ENCODE data around the gene TRABD2B.

The TRABD2B gene

DNA sequence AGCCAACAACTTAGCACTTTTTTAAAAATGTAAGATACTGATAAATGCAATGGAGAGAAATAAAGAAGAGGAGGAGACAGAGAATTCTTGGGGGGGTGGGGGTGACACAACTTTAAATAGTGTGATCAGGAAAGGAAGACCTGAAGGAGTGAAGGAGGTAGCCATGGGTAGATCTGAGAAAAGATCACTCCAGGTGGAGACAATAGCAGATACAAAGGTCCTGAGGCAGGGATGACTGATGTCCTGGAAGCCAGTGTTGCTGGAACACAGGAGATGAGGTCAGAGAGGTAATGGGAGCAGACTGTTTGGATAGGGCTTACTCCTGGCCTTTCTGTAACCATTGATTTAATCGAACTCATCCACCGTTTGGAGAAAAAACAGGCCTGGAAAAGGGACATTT is 24.6 kb upstream of the TRABD2B start:
- DNase-seq (ENCODE audit: low spot score) = no peak

DNA sequence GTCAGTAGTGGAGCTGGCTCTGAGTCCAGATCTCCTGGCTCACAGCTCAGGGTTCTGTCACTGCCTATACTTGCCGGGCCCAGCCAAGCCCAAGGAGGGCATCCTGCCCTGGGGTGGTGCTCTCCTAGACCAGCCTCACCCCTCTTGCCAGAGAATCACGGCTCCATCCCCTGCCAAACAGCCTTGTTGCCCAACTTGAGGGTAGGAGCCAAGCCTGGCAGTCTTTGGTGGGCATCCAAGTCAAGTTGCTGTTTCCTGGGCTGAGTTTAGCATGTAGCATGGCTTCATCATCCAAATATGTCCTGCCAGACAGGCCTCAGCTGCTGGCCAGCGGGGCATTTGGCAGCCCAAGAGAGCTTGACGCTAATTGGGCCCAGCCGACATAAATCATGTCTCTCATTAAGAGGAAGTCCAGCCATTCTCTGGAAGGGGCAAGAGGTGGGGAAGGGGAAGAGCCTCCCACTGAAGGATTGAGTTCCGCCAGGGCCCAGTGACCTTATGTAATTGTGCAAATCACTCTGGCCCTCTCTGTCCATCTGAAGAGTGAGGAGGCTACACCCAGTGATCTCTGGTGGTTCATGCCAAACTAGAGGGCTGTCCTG is 22.6 kb upstream of the TRABD2B start:
- no peak for DNase-seq (ENCODE audit: low spot score)

DNA sequence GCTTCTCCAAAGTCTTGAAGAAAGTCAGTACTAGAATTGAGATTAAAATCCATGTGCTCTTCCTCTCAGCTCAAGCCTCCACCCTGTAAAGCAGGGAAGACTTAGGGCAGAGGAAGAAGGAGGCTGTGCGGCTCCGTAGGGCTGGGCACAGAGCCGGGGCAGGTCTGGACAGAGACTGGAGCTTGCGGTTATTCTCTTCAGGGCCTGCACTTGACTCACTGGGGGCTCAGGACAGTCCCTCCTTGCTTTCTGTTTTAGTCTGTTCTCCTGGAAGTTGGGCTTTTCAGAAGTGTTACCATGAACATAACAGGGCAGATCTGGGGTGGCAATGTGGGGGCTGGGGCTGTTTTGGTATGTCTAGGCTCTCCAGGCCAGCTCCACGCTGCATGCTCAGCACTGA is 21.6 kb upstream of the TRABD2B start:
- DNase-seq (ENCODE audit: low spot score) = no peak

DNA sequence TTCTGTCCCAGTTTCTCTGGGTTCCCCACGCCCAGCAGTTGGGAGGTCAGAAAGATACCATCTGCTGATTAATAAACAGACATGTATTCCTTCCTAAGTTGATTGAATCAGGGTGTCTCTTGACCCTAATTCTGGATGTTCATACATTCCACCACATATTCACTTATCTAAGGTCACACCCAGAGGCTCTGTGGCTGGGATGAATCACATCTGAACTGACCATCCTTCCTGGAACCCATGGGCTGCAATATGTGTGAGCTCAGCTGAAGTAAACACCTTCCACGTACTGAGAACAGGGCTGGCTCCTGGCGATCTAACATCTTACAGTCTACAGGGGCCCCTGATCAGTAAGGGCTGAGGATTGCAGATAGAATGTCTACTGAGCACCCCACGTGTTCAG is 20.5 kb upstream of the TRABD2B start:
- no peak for DNase-seq (ENCODE audit: low spot score)

DNA sequence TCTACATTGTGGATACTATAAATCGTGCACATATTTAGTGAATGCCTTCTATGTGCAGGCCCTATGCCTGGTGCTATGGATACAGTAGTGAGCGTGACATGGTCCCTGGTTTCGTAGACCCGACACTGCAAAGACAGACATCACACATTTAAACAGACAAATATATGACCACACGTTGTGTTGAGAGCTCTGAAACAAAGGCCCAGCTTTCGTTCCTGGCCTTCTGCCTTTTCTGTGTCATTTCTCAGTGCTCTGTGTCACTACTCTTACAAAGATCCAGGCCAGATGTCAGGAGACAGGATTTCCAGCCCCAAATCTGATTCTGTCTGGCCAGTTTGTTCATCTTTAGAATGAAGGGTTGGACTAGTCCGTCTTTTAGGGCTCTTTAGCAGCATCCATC is 19.3 kb upstream of the TRABD2B start:
- no peak for DNase-seq (ENCODE audit: low spot score)

DNA sequence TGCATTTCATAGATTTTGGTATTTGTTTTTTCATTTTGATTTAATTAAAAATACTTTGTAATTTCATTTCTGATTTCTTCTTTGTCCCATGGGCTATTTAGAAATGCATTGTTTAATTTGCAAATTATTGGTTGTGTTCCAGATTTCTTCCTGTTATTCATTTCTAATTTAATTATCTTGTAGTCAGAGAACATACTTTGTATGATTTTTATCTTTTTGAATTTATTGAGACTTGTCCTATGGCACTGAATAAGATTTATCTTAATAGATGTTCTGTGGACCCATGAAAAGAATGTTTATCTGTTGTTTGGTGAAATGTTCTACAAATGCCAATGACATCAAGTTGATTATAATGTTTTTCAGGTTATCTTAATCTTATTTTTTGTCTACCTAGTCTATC is 16.1 kb upstream of the TRABD2B start:
- no peak for DNase-seq (ENCODE audit: low spot score)

DNA sequence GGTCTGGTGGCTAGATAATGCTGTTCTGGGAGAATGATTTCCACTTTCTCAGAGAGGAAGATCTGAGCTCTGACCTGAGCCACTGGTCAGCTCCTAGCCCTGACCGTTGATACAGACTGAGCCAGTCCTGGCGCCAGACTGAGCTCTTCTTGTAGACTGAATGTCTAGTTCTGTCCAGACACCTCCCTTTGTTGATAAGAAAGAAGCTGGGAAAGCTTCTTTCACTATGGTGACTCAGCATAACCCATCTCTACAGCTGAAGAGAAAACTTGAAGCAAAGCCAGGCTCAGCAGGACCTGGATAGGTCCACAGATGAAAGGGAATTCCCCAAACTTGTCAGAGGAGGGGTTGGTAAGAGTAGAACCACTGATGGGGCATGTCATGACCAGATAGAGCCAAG is 9.9 kb upstream of the TRABD2B start:
- DNase-seq (ENCODE audit: low spot score) = no peak

DNA sequence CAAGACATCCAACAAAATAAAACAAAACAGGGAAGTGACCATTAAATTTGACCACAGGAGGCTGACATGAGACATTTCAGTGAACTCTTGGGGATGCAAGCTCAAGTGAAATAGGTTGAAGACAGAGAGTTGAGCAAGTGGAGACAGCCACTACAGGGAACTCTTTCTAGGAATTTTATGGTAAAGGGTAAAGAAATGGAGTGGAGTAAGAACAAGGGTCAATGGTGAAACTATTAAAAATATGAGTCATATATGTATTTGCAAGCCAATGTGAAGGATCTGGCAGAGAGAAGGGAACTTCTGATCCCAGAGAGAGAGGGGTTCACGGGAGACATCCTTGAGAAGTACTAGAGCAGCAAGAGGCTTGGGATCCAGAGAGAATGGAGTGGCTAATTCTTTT is 9.1 kb upstream of the TRABD2B start:
- no peak for DNase-seq (ENCODE audit: low spot score)

DNA sequence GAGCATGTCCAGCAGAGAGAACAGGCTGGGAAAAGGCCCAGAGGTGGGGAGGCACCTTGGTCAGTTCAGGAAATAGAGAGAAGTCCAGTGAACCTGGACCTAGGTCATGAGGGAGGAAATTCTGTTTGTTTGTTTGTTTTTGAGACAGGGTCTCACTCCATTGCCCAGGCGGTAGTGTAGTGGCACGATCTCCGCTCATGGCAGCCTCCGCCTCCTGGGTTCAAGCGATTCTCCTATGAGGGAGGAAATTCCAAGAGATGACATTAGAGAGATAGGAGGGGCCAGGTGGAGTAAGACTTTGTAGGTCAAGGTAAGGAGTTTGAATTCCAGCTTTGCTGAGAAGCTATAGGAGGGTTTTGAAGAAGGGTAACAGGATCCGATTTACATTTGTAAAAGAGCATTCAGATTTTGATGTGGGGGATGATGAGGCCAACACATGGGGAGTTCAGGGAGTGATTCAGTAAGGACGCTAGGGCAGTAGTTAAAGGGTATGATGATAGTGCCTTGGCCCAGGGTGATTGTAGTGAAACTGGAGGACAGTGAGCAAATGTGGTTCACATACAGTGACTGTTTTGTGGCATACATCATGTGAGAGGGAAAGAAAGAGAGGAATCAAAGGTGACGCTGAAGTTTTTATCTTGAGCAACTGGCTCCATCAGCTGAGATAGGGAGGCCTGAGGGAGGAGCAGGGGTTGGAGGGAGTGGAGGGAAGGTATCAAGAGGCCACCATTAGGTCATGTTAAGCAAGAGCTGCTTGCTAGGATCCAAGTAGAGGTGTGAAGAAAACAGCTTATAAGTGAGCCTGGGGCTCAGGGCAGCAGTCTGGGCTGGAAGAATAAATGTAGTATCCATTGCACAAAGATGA is 8.3 kb upstream of the TRABD2B start:
- DNase-seq (ENCODE audit: low spot score) = no peak

DNA sequence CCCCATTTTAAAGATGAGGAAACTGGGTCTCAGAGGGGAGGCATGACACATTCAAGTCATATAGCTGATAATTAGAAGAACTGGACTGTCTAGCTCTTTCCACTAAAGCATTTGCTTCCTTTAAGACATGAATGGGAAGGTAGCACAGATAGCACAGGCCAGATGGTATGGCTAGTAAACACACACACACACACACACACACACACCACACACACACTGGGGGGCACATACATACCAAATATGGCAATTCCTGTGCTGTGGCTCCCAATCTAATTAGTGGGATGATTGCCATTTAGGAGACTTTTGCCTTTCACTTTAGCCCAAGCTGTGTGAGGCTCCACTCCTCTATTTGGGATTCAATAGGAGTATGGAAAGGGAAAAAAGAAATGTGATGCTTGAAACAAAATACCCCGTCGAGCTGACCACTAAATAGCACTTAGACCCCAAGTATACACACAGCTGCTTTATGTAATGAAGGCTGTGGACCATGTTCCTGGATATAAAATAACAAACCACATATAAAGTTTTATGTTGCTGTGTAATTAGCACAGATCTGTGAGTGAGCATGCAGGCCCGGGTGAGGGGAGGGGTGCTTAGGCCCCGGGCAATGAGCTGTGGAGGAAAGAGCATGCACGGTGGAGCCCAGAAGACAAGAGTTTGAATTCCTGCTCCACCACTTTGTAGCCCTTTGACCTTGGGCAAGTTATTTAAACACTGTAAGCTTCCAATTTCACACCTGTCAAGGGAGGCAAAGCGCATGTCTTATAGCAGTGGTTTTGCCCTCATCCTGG is 6.8 kb upstream of the TRABD2B start:
- DNase-seq (ENCODE audit: low spot score) = no peak

DNA sequence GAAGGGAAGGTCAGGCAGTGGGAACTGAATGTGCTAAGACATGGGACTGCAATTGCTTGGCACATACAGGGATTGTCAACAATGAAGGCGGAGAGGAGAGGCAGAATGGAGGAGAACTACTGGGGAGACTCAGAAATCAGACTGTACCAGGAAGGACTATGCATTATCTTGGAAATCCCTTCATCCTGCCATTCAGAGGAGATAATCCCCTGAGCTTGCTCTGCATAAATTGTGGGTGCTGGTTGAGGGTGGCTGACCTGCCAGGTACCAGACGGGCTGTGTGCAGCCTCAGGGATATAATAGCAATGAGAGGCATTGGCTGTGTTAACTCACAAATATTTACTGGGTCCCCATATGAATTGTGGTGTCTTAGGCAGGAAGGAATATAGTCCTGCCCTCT is 5.0 kb upstream of the TRABD2B start:
- no peak for DNase-seq (ENCODE audit: low spot score)

DNA sequence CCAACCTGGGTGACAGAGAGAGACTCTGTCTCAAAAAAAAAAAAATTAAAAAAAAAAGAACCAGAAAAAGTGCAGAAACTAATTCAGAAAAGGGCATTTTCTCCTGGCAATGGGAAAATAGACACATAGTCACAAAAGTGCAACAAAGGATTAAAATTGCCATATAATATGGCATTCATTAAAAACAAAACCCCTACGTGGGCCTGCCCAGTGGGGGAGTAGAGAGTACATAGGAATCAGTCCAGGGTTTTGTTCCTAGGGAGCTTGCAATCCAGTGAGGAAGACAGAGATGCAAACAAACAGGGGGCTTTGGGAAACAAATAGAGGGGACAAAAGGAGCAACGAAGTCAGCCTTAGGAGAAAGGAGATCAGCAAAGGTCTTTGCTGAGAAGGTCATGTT is 4.5 kb upstream of the TRABD2B start:
- no peak for DNase-seq (ENCODE audit: low spot score)

DNA sequence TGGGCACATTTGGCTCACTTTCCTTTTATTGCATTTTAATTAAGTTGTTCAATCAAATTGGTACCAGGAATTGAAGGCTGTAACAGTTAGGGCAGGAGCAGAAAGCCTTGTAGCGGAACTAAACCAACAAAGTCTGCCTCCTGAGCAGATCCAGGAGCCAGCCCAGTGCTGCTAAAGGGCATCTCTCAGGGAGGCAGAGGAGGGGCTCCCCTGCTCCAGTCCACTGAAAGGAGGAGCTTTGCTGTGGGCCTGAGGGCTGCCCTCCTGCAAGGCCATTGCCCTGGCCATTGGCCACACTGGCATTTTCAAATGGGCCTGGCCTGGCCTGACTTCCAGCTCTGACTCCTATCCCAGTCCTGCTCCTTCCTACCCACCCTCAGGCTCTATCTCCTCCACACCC is 3.7 kb upstream of the TRABD2B start:
- DNase-seq (ENCODE audit: low spot score) = no peak

DNA sequence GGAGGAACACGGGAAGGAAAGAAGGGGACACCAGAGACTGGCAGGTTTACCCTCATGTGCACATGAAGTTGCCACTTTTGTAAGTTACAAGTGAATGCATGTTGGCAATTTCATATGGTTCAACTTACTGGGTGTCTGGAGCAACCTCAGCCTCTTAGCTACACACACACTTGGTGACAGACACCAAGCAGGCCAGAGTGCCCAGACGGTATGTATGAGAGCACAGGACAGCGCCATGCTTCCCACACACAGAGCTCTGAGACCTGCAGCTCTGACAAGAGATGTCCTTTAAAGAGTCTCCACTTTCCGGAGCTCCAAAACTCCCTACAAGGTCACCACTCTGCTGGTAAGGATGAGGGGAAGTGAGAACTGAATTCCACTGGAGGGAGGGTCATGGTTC is 1.9 kb upstream of the TRABD2B start:
- no peak for DNase-seq (ENCODE audit: low spot score)

DNA sequence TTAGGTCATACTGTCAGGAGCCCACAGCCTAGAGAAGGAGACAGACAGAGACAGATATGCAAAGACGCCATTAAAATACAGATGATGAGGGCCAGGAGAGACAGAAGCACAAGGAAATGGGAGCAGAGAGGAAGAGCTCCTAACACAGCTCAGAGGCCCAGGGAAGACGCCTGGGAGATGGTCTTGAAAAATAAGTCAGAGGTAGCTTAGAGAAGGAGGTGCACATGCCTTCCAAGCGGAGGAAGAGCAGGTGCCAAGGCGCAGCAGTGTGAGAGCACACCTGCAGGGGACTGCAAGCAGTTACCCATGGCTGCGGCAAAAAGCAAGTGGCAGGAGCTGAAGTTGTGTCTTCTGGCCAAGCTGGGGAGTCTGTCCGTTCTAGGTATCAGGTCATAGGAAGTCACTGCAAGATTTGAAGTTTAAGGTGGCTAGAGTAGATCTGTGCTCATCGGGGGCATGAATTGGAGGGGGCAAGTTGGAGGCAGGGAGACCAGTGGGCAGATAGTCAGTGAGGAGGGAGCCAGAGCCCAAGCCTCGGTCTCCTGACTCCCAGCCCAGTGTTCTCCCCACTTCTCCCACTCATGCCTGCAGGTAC is 1.3 kb upstream of the TRABD2B start:
- no peak for DNase-seq (ENCODE audit: low spot score)

DNA sequence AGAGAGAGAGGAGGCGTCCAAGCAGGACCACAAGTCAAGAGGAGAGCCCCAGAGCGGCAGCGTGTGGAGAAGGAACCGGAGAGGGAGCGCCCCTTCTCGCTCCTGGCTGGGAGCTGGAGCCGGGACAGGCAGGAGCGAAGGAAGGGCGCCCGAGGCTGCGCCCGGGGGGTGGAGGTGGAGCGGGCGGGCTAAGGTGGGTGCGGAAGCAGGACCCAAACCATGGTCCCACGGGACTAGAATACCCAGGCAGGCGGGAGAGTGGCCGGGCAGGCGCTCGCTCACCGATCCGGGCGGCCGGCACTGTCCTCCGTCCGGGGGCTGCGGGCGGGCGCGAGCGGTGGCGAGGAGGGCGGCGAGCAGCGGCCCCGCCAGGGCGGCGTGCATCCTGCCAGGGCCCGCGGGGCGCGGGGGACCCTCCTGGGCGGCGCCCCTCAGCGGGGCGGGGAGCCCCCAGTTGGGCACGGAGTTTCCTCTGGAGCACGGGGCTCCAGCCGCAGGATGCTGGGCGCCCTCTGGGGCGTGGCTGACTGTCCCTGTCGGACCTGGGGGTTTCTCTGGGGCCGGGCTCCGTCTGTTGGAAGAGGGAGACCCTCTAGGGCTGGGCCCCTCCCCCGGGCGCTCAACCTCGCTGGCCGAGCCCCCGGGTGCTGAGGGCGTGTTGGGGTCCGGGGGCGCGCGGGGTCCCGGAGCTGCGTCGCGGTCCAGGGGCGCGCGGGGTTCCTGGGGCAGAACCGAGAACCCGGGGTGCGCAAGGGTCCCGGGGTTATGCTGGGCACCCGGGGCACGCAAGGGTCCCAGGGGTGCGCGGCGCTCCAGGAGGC is 569 bp downstream of the TRABD2B start:
- no peak for DNase-seq (ENCODE audit: low spot score)

DNA sequence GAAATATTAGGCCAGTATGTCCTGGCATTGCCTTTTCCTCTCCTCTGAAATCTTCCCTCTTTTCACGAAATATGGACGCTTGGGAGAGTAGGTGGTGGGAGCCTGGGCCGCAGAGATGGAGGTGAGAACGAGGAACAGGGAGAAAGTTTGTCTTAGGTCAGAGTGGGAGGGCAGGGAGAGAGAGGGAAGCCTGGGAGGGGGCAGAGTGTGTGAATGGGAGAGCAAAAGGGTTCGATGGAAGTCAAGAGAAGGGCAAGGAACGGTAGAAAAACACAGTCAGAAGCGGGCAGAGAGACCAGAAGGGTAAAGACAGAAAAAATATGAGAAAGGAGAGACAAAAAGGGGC is 1.2 kb downstream of the TRABD2B start:
- DNase-seq (ENCODE audit: low spot score) = no peak

DNA sequence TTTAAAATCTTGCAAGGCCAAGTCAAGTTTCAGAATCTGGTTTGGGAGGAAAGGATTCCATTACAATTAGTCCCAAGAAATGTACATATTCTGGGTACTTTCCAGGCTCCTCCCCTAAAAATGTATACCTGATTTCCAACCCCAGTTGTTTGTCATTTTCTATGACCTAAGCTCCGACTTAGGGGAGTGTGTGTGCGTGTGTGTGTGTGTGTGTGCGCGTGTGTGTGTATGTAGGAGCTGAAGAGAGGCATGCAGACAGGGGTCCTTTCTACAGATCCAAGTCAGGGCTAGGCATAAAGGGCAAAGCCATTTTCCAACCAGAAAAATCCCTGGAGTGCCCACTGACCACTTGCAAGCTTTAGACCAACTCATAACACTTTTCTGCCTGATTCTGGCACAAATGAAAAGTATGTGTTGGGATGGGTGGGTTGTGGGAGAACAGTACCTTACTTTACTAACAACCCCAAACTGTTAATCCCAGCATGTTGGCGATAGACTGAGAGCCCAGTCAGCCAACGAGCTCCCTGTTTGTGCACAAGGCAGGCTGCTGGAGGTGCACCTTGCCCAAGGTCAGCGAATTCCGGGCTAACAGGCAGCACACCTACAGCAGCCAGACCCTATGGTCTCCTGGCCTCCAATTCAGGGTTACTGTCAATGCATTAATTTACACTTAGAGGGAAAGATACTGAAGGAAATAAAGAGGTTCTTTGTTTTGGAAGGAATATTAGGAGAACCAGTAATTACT is 1.7 kb downstream of the TRABD2B start:
- no peak for DNase-seq (ENCODE audit: low spot score)

DNA sequence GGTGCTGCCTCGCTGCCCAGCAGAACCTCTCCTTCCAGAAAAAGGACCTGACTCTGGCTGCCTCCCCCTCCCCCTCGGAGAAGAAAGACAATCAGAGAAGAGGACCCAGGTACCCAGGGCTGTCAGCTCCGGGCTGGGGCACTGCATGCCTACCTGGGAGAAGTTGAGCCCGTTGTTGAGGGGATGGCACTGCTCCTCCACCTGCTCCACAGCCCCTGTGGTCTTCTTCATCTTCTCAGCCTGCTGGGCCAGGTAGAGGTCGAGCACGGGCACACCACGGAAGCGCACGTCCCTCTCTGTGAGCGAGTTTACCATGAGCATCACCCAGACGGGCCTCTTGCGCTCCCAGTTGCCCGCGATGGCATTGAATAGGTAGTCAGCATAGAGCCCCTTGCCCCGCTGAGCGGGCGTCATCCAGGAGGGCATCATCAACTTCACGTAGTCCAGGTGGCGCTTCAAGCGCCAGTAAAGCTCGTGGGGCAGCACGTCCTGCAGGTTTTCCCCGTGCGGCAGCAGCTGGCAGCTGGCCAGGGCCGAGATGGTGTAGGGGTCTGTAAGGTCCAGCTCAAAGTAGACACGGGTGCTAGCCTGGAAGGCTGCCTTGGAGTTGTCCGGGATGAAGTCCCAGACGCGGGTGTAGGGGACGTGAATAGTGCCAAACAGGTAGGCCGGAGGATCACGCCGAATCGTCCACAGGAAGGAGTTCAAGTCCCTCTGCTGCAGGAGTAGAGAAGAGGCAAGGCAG is 3.1 kb downstream of the TRABD2B start:
- no peak for DNase-seq (ENCODE audit: low spot score)

DNA sequence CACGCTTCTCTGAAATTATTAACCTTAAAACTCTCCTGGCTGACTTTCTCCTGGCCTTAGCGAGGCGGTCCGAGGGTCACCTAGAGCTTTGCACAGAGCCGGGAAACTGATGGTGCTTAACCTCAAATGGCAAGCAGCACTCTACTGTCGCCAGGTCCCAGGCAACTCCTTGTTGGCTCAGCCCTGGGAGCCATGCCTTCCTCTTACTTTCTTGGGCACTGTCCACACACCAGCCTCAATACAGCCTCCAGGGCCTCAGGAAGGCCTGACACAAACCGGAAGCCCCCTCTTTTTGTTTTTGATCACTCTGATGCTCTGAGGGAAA is 3.8 kb downstream of the TRABD2B start:
- DNase-seq (ENCODE audit: low spot score) = no peak
